Right lobe of liver (tissue), 6 donors: ENCODE measurements around the gene TBC1D13. TPM values are rescaled to one million over a fixed set of nuclear protein-coding genes. Genes with fewer than 3 reads are reported as not detected.

Experiments
- ATAC-seq, 4 donors: fragments of 200-7000 bp; cut with Tn5 transposase; one replicate each; pipeline ENCODE4 v1.9.1; 2020; ENCODE audit warnings: mild to moderate bottlenecking in 4 of 4, moderate library complexity in 4 of 4
- DNase-seq, 3 donors: peaks; one replicate each; pipeline ENCODE4 v3.0.0-alpha.2; 2020
- H3K27ac ChIP-seq, 3 donors: fragments of 200-600 bp; one replicate each; pipeline ENCODE4 v1.8.0; 2022
- H3K27me3 ChIP-seq, 2 donors: fragments of 200-600 bp; one replicate each; pipeline ENCODE4 v1.8.0; 2022
- H3K36me3 ChIP-seq, 4 donors: fragments of 200-600 bp; sonication (generic) in 1 of 4; one replicate each; pipeline versions ENCODE4 v1.5.1 to v1.8.0; 2017 to 2022; ENCODE audit warnings: control low read depth in 1 of 4
- H3K4me1 ChIP-seq, 4 donors: fragments of 200-600 bp; sonication (generic) in 1 of 4; one replicate each; pipeline versions ENCODE4 v1.5.1 to v1.8.0; 2017 to 2022; ENCODE audit warnings: control low read depth in 1 of 4
- H3K4me3 ChIP-seq, 3 donors: fragments of 200-600 bp; one replicate each; pipeline ENCODE4 v1.8.0; 2022
- H3K9me3 ChIP-seq, 4 donors: fragments of 200-600 bp; sonication (generic) in 1 of 4; one replicate each; pipeline versions ENCODE4 v1.5.1 to v1.8.0; 2017 to 2022; ENCODE audit warnings: control low read depth in 1 of 4
- CTCF ChIP-seq, 4 donors: fragments of 200-600 bp in 3 of 4; fragments of 450-650 bp in 1 of 4; IDR thresholded peaks; one replicate each; pipeline versions ENCODE4 v1.5.1 to v1.8.0; 2016 to 2022; ENCODE audit warnings: antibody characterized with exemption in 4 of 4, mild to moderate bottlenecking in 2 of 4
- POLR2A ChIP-seq: fragments of 450-650 bp; IDR thresholded peaks from one replicate; pipeline ENCODE4 v1.6.1; 2017; ENCODE audit warnings: antibody characterized with exemption, mild to moderate bottlenecking
- WGBS: methylation state at CpG from one replicate; pipeline ENCODE4 v1.1.6; 2018; ENCODE audit warnings: low coverage, low lambda C conversion rate; ENCODE audit not compliant: insufficient coverage; ENCODE audit errors: missing lambda C conversion rate; 5-methylcytosine and 5-hydroxymethylcytosine counted together
- intact Hi-C, 2 donors: fragments of 100-400 bp; cut with DNase I; formaldehyde crosslinking; loops; one replicate each; pipeline versions ENCODE4 v1.11.2 to v1.14.1; 2022
- total RNA-seq, 6 experiments: library from RNA; depleted of rRNA in 2 of 6; stranded (reverse); fragments of >200 nt in 2 of 6; fragmentation: NEBNext Ultra II Directional in 3 of 6; extraction: Animal tissue kit (Norgen Biotek cat#: 25700) in 3 of 6; gene quantifications; one replicate each; pipeline versions ENCODE4 v1.1.0 to v1.2.4, GENCODE V29; 2016 to 2023
- donor health status: DM: no; HTN: yes; CAD: no.
- donor health status: DM: no; HTN: no; CAD: no.
- donor health status: DM: no; HTN: no; CAD: no.
- donor health status: DM: no; HTN: yes; CAD: no.
- donor health status: DM: no; HTN: yes; CAD: no.

Gene TBC1D13
- total RNA-seq, 6 experiments from 2014 or later: 7.3 to 16.0 (median 12.6) TPM

- DNase-seq: no peak
- Histone ChIP-seq H3K9me3 (no peaks in the 10 kb centered on the region), H3K27ac (no peak overlapping the region), H3K36me3 (peaks cover 0 to 62% (median 24%) of the 10 kb centered on the region in 4 donors), H3K4me3 (no peak overlapping the region), H3K27me3 (no peaks in the 10 kb centered on the region), H3K4me1 (peaks cover 0 to 3% (median under 1%) of the 10 kb centered on the region in 4 donors)
- ATAC-seq: no peak
- TF ChIP-seq CTCF (IDR thresholded peaks at IDR 0.05): no peak
- TF ChIP-seq POLR2A: no peak
- intact Hi-C loops: no loop called here
- 75% methylated on average over 5 of the region's 8 CpGs for WGBS
Measured at GRCh38 chr9:128798896-128799295, 11.8 kb downstream of the TBC1D13 start.

GRCh38 chr9:128800061-128800460, 13.0 kb downstream of the TBC1D13 start:
- ATAC-seq: no peak
- Histone ChIP-seq H3K4me1 (no peaks in the 10 kb centered on the region), H3K27ac (no peak overlapping the region), H3K4me3 (no peak overlapping the region), H3K9me3 (no peaks in the 10 kb centered on the region), H3K36me3 (peaks cover 0 to 72% (median 24%) of the 10 kb centered on the region in 4 donors), H3K27me3 (no peaks in the 10 kb centered on the region)
- TF ChIP-seq POLR2A: no peak
- TF ChIP-seq CTCF (IDR thresholded peaks at IDR 0.05): no peak
- intact Hi-C loops: loop anchor here in 1 of 2 donors (10.0 kb wide), 1 partner anchor 55 kb away; no protein-coding TSS in a partner anchor
- 100% methylated on average over 1 of the region's 7 CpGs for WGBS
- DNase-seq: no peak

GRCh38 chr9:128802482-128802881, 15.4 kb downstream of the TBC1D13 start:
- peaks cover 0 to 79% (median 32%) of the 10 kb centered on the region in 4 donors for H3K36me3 ChIP-seq
- ATAC-seq: no peak

GRCh38 chr9:128805661-128806060, 18.6 kb downstream of the TBC1D13 start:
- intact Hi-C loops: loop anchor here in 1 of 2 donors (10.0 kb wide), 1 partner anchor 61 kb away; no protein-coding TSS in a partner anchor
- H3K9me3 ChIP-seq: no peaks in the 10 kb centered on the region
- H3K4me1 ChIP-seq: no peaks in the 10 kb centered on the region
- no peak overlapping the region for H3K27ac ChIP-seq
- no peaks in the 10 kb centered on the region for H3K27me3 ChIP-seq
- ATAC-seq: no peak
- no peak for DNase-seq
- no peak overlapping the region for H3K4me3 ChIP-seq
- 100% methylated on average over 1 of the region's 14 CpGs for WGBS
- H3K36me3 ChIP-seq: peaks cover 0 to 62% (median 21%) of the 10 kb centered on the region in 4 donors
- TF ChIP-seq POLR2A (no peak), CTCF (IDR thresholded peaks at IDR 0.05) (no peak)

More at GRCh38 chr9:128802482-128802881, 15.4 kb downstream of the TBC1D13 start:
- DNase-seq: no peak
- no peak overlapping the region for H3K27ac ChIP-seq
- 91% methylated on average over 4 of the region's 4 CpGs for WGBS
- H3K27me3 ChIP-seq: no peaks in the 10 kb centered on the region
- no peak overlapping the region for H3K4me3 ChIP-seq
- H3K4me1 ChIP-seq: no peaks in the 10 kb centered on the region
- no peaks in the 10 kb centered on the region for H3K9me3 ChIP-seq
- TF ChIP-seq CTCF (IDR thresholded peaks at IDR 0.05): no peak
- TF ChIP-seq POLR2A: no peak
- intact Hi-C loops: loop anchor here in 1 of 2 donors (10.0 kb wide), 1 partner anchor 58 kb away; no protein-coding TSS in a partner anchor
